Endothelial cell of umbilical vein (primary cell): ENCODE data around the gene ADGRL3. TPM values are rescaled to one million over a fixed set of nuclear protein-coding genes. Genes with fewer than 3 reads are reported as not detected.

Source experiments
- BruUV-seq: library from RNA; stranded (reverse); fragments of 400-500 nt; replicated peaks from 2 replicates; lab custom pipeline; 2021; lab: Mats Ljungman, UMichigan
- CTCF ChIA-PET: fragments of 300-600, 350-600 bp; sonication (Branson Sonifier 250); formaldehyde crosslinking; loops from one replicate; lab custom pipeline; 2021; ENCODE audit warnings: antibody characterized with exemption, inconsistent platforms; lab: Charles Lee
- POLR2A ChIA-PET: fragments of 300-600, 350-600 bp; sonication (Branson Sonifier 250); formaldehyde crosslinking; loops from one replicate; lab custom pipeline; 2021; ENCODE audit warnings: antibody characterized with exemption, inconsistent platforms; lab: Charles Lee
- DNase-seq: peaks from one replicate; pipeline ENCODE4 v3.0.0-alpha.2; 2011; ENCODE audit warnings: low read depth, low spot score
- FAIRE-seq: peaks from 2 replicates; lab custom pipeline; 2011; peaks lifted over from hg19 to GRCh38; lab: Jason Lieb, UNC
- H2AFZ ChIP-seq: 2 replicates; pipeline ENCODE4 v1.6.0; 2012; ENCODE audit warnings: low read depth, low read length, control low read depth, inconsistent platforms
- H3K27ac ChIP-seq: 2 replicates; pipeline ENCODE4 v1.5.1; 2011; ENCODE audit warnings: low read depth, mild to moderate bottlenecking, control low read depth, low read length, moderate library complexity; ENCODE audit not compliant: insufficient read depth
- H3K27me3 ChIP-seq, 2 experiments: 2 replicates each; pipeline versions ENCODE4 v1.6.0 to v1.6.1; 2011; ENCODE audit warnings: low read length in 2 of 2, mixed read lengths in 1 of 2; ENCODE audit not compliant: control insufficient read depth in 2 of 2, insufficient read depth in 2 of 2
- H3K36me3 ChIP-seq, 2 experiments: 2 replicates in 1 of 2; 3 replicates in 1 of 2; pipeline ENCODE4 v1.5.1; 2011; ENCODE audit warnings: low read length in 2 of 2, mild to moderate bottlenecking in 1 of 2, moderate library complexity in 1 of 2; ENCODE audit not compliant: control insufficient read depth in 2 of 2, insufficient read depth in 2 of 2; ENCODE audit errors: extremely low read depth in 1 of 2
- H3K4me1 ChIP-seq: 3 replicates; pipeline ENCODE4 v1.5.1; 2011; ENCODE audit warnings: mild to moderate bottlenecking, low read length; ENCODE audit not compliant: control insufficient read depth, insufficient read depth; ENCODE audit errors: extremely low read depth
- H3K4me2 ChIP-seq: 2 replicates; pipeline ENCODE4 v1.6.1; 2011; ENCODE audit warnings: low read length, control low read depth, mixed read lengths; ENCODE audit not compliant: insufficient read depth
- H3K4me3 ChIP-seq, 3 experiments: fragments of 200-600 bp in 1 of 3; sonication (generic), shearing (Covaris generic) in 1 of 3; replicated peaks in 1 of 3; 2 replicates each; pipeline ENCODE4 v1.5.1; 2011 to 2016; ENCODE audit warnings: control low read depth in 3 of 3, low read length in 3 of 3, mild to moderate bottlenecking in 2 of 3, inconsistent platforms in 1 of 3, low read depth in 1 of 3, moderate library complexity in 1 of 3; ENCODE audit not compliant: insufficient read depth in 1 of 3
- H3K79me2 ChIP-seq: 2 replicates; pipeline ENCODE4 v1.6.0; 2012; ENCODE audit warnings: low read length, inconsistent platforms; ENCODE audit not compliant: control insufficient read depth, insufficient read depth
- H3K9ac ChIP-seq: replicated peaks from 2 replicates; pipeline ENCODE3; 2011; ENCODE audit warnings: low read length, control low read depth; ENCODE audit not compliant: insufficient read depth; ENCODE audit errors: extremely low read depth
- H3K9me1 ChIP-seq: replicated peaks from 3 replicates; pipeline ENCODE4 v1.6.0; 2011; ENCODE audit warnings: mild to moderate bottlenecking, low read length; ENCODE audit not compliant: control insufficient read depth, insufficient read depth; ENCODE audit errors: extremely low read depth
- H3K9me3 ChIP-seq: replicated peaks from 2 replicates; pipeline ENCODE4 v1.5.1; 2012; ENCODE audit warnings: low read length, inconsistent platforms; ENCODE audit not compliant: control insufficient read depth, insufficient read depth
- H4K20me1 ChIP-seq: replicated peaks from 2 replicates; pipeline ENCODE3; 2011; ENCODE audit warnings: mild to moderate bottlenecking, low read length; ENCODE audit not compliant: control insufficient read depth, insufficient read depth; ENCODE audit errors: extremely low read depth
- CTCF ChIP-seq, 2 donors: IDR thresholded peaks; 1 replicate in 1 of 2; 2 replicates in 1 of 2; pipeline ENCODE4 v1.5.1; 2011; ENCODE audit warnings: low read length in 2 of 2, mild to moderate bottlenecking in 2 of 2, moderate library complexity in 2 of 2, control low read depth in 1 of 2, inconsistent platforms in 1 of 2, low read depth in 1 of 2; ENCODE audit not compliant: insufficient read depth in 1 of 2; ENCODE audit errors: extremely low read depth in 1 of 2
- EZH2 ChIP-seq: IDR thresholded peaks from 2 replicates; pipeline ENCODE4 v1.6.1; 2012; ENCODE audit warnings: borderline replicate concordance, low read depth, mild to moderate bottlenecking, moderate library complexity, low read length, inconsistent platforms; ENCODE audit not compliant: severe bottlenecking
- FOS ChIP-seq: IDR thresholded peaks from 2 replicates; pipeline ENCODE4 v1.6.1; 2011; ENCODE audit warnings: mild to moderate bottlenecking, low read length, moderate library complexity, borderline replicate concordance; ENCODE audit not compliant: insufficient read depth
- GATA2 ChIP-seq: IDR thresholded peaks from 2 replicates; pipeline ENCODE4 v1.7.0; 2011; ENCODE audit warnings: low read depth, mild to moderate bottlenecking, moderate library complexity, mixed read lengths, low read length; ENCODE audit not compliant: insufficient read length, insufficient read depth
- JUN ChIP-seq: IDR thresholded peaks from 2 replicates; pipeline ENCODE4 v1.6.1; 2011; ENCODE audit warnings: borderline replicate concordance, low read depth; ENCODE audit not compliant: insufficient read length, insufficient read depth
- MYC ChIP-seq: IDR thresholded peaks from one replicate; pipeline ENCODE4 v1.6.1; 2011; ENCODE audit warnings: mild to moderate bottlenecking, low read depth, low read length
- POLR2A ChIP-seq: IDR thresholded peaks from 2 replicates; pipeline ENCODE4 v1.6.1; 2012; ENCODE audit warnings: low read depth, mild to moderate bottlenecking, control low read depth, low read length
- POLR2AphosphoS5 ChIP-seq: IDR thresholded peaks from 2 replicates; pipeline ENCODE4 v1.6.1; 2012; ENCODE audit warnings: low read depth, mild to moderate bottlenecking, control low read depth, low read length, moderate library complexity; ENCODE audit not compliant: insufficient read depth
- dilution Hi-C: fragments of 300-500 bp; cut with MboI; formaldehyde crosslinking; loops from one replicate; pipeline ENCODE4 v1.15.0; 2019; ENCODE audit warnings: low sequenced_read_pairs; ENCODE audit not compliant: extremely low pct_ligation_motif_present
- intact Hi-C: fragments of 100-400 bp; cut with micrococcal nuclease; formaldehyde crosslinking; loops from one replicate; pipeline ENCODE4 v1.10.0; 2022
- polyA plus RNA-seq, 4 experiments: library from polyadenylated mRNA; depleted of rRNA in 3 of 4; stranded (reverse) in 3 of 4; unstranded in 1 of 4; fragments of >200 nt; gene quantifications; 2 replicates each; pipeline versions ENCODE4 v1.2.1 to v1.2.3, GENCODE V29; 2011 to 2012; ENCODE audit warnings: missing spikeins in 1 of 4
- total RNA-seq: library from RNA; stranded (reverse); gene quantifications from 2 replicates; pipeline ENCODE4 v1.2.3, GENCODE V29; 2021
- TF ChIP-seq, protein P1 (sequence below): IDR thresholded peaks from 2 replicates; pipeline ENCODE4 v1.6.1; 2011; ENCODE audit not compliant: insufficient read depth, insufficient read length

The ADGRL3 gene
- total and polyA plus RNA-seq, 2 donors (not counting 3 experiments of a cell fraction or from before 2014, with no cell fraction given) = not detected

- FAIRE-seq (no peak), DNase-seq (no peak)
- Histone ChIP-seq H3K4me1 (no peaks in the 10 kb centered on the region), H3K4me2 (no peak overlapping the region), H3K27ac (no peak overlapping the region), H3K27me3 (no peaks in the 10 kb centered on the region), H4K20me1 (no peaks in the 10 kb centered on the region), H3K79me2 (no peaks in the 10 kb centered on the region), H3K9me1 (no peaks in the 10 kb centered on the region), H2AFZ (no peak overlapping the region), H3K4me3 (no peak overlapping the region), H3K9me3 (peaks cover 3% of the 10 kb centered on the region), H3K9ac (no peak overlapping the region), H3K36me3 (no peaks in the 10 kb centered on the region)
- intact Hi-C loops = no loop called here
- dilution Hi-C loops = no loop called here
- TF ChIP-seq POLR2AphosphoS5 (no peak), POLR2A (no peak), FOS (no peak), CTCF (IDR thresholded peaks at IDR 0.05; ENCODE audit: extremely low read depth in 1 of 2, insufficient read depth in 1 of 2, low read depth in 1 of 2, low read length in 2 of 2) (no peak), EZH2 (no peak), GATA2 (no peak), MYC (no peak), JUN (no peak)
- TF ChIP-seq, protein P1, sequence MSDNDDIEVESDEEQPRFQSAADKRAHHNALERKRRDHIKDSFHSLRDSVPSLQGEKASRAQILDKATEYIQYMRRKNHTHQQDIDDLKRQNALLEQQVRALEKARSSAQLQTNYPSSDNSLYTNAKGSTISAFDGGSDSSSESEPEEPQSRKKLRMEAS = no peak
- ChIA-PET CTCF (no interaction called here), POLR2A (no interaction called here)
- BruUV-seq = no TSS peak
Observed at GRCh38 chr4:61817071-61817470, 616.9 kb downstream of the ADGRL3 start.
